DMS53 (cell line): ENCODE results near the gene DCAF11.

Experiments
- DNase-seq: peaks from one replicate; lab custom pipeline; 2025; lab: John Stamatoyannopoulos, UW

Gene DCAF11

DNA sequence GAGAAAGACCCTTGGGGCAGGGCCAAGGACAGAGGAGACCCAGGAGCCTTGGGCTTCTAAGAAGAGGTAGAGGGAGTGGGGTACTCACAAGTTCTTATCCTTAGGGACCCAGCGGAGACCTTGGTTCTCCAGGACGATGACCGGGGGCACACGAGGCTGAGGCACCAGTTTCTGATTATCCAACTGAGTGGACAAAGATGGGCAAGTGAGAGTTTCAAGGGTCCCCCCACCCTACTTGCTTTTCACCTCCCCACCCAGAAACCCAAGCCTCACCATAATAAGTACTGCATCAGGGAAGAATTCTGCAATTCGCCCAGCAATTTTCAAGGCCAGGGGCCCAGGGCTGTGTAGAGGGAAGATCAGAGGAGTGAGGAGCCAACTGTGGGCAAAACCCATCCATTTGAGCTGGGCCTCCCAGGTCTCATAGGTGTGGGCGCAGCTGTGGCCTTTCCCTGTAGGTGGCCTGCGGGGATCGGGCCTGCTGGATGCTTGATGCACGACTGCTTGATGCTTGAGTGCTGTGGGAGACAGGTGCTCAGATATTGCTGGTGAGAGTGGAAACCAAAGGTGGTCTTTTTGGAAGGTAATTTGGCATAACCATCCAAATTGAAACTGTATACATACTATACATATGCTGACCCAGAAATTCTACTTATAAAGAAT, 24.8 kb downstream of the DCAF11 start:
- DNase-seq, result peak; percentile 37

DNA sequence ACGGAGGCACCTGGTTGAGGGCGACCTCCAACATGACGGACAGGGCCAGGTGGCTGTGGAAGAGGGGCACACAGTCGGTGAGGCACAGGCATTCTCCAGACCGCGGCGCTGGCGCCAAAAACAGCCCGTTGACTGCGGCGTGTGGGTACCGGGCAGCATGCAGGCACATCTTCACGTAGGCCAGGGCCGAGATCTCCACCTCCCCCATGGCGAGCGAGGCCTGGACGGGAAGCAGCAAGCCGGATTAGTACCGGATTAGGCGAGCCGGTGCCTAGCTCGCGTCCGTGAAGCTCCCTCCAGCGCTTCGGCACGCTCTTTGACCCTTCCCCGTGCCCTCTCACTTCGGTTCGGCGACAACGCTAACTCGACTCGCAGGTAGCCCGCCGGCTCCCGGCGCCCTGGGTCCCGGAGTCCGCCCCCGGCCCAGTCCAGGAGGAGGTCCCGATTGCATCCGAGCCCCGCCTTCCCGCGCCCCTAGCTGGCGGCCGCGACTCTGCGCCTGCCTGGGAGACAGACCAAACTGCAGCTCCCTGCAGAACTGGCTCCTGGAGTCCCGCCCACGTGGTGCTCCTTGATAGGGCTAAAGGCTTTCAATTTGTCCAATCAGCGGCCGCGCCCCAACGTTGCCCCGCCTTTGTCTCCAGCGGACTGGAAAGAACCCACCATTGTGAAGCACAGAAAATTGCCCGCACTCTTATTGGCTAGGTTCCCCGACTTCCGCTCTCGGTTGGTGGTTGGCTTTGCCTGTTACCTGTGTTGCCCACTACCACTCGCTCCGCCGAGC, 26.7 kb downstream of the DCAF11 start, which contains the start of gene EMC9:
TSS of gene EMC9 (minus strand) at position 495 of the 784 bp plus-strand sequence. CDS start at position 208, 287 bp downstream.
- DNase-seq, result peak; percentile 99

DNA sequence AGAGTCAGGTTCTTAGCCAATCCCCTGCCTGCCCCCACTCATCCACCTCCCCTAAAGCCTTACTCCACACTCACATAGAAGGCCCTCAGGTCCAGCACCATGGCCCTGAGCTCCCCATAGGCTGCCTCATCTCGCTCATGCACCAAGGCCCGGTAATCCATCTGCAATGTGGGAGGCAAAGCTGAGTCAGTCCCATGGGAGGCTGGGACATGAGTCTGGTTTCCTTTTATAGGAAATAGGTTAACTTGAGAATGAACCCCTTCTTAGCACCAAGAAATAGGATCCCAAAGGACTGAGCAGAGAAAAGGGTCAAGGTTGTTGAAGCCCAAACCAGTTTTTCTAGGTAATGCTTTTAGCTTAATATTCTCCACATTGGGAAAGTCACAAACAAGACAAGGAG, 28.9 kb downstream of the DCAF11 start:
- DNase-seq, result no peak

DNA sequence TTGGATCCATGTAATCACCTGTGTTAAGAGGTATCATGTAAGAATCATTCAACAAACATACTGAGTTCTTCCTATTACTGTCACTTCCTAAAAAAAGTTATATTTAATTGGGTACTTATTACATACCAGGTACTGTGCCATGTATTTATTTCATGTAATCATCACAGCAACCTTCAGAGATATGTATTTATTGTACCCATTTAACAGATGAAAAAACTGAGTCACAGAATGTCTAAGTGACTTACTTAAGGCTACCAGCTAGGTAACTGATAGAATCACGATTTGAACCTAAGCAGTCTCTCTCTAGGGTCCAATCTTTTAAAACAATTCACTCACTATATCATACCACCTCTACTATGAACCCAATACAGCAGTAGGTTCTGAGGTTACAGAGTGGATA, 29.9 kb downstream of the DCAF11 start:
- no peak for DNase-seq

DNA sequence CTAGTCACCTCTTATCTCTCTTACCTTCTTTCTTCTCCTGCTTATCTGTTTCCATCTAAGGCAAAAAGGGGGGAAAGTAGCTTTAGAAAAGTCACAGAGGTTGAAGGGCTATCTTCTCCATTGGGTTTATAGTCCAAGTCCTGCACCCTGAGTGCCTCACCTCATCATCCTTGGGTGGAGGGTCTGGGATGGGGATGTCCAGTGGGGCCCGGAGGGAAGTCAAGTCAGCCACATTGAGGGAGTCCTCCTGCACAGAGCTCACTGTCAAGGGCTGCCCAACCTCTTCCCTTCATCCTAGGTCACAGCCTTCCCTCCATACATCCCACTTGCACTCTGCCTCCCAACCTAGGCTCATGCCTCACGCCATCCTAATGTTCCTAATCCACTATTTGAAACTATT, 30.6 kb downstream of the DCAF11 start:
- no peak for DNase-seq

DNA sequence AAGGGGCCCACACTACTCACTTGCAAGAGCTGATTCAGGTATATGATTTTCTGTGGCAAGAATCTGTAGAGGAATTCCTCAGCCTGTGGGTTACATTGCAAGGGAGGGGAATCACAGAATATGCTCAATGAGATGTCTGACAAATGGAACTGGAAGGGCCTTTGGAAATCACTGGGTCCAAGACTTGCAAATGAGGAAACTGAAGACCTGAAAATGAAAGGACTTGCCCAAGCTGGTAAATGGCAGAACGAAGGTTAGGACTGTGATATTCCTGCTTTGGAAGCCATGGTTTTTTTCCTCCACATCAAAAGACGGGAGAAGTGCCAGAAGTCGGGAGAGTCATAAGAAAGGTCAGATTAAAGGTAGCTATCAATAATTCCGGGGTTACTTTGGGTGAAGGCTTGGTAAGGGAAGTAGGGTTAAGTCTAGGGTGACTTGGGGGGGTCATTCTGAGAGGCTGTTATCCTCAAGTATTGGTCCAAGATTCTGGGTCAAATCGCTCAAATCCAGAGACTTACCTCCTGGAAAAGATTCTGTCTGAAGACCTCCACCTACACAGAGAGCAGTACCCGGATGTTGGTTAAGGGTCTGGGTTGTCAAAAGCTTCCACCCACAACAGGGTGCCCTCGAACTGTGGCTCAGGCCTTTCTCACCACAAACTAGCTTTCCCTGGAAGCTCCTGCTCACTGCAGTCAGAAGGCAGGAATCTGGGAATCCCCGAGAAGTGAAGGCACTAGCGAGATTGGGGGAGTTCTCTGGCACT, 31.3 kb downstream of the DCAF11 start:
- DNase-seq, result no peak

DNA sequence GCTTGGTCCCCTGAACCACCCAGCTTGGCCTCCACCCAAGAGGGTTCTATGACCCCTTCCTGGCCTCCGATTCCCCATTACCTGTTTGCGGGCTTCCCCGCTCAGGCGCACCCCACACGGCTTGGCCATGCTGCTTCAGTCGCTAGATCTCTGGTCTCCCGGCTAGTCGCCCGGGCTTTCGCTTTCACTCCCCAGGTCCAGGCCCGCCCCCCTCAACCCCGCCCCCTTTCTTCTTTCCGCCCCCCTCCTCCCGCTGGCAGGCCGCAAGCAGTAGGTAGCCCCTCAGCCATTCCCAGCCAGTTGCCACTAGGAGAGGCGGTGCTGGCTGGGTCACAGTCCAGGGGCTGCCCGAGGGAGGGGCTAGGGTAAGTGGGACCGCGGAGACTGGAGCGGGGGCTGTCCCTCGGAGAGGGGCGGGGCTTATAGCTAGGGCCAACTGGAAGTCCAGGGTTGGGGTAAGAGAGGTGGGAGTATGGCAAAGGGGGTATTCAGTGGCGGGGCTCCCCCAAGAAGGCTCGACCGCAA, 31.9 kb downstream of the DCAF11 start, which contains the start of gene PSME2:
TSS of gene PSME2 (minus strand) at position 158 of the 525 bp plus-strand sequence. CDS start at position 129, 29 bp downstream.
- DNase-seq, result peak; percentile 96

DNA sequence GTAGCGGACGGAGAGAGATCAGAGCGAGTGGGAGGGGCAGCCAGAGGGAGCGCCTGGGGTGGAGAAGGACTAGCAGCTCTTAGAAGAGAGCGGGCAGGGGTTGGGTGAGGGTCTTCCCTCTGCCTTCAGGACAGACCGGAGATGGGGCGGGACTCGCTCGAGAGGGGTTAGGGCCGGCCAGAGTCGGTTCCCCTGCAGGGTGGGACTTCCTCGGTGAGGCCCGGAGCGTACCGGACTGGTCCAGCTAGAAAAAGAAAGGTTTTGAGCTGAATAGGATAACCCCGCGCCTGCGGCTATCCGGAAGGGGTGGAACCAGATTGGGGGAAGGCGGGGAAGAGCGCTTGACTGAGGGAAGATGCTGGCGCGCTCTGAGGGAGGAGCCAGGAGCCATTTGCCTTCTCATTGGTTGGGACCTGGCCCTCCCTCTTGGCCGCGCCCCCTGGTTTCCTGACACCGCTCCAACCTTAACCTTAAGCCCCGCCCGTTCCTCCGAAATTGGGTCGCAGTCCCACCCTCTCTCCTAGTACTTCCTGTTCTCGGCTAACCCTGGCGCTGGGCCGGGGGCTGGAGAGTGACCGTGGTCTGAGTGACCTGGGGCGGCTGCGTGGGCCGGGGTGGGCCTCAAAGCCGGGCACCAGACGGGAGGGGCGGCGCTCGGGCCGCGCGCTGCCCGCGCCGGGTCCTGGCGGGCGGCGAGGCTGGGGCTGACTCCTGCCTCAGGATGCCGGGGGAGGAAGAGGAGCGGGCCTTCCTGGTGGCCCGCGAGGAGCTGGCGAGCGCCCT, 32.6 kb downstream of the DCAF11 start, which contains the start of gene RNF31:
TSS of gene RNF31 (plus strand) at position 521 of the 783 bp plus-strand sequence. CDS start at position 722, 201 bp downstream.
- peak; percentile 97 for DNase-seq

DNA sequence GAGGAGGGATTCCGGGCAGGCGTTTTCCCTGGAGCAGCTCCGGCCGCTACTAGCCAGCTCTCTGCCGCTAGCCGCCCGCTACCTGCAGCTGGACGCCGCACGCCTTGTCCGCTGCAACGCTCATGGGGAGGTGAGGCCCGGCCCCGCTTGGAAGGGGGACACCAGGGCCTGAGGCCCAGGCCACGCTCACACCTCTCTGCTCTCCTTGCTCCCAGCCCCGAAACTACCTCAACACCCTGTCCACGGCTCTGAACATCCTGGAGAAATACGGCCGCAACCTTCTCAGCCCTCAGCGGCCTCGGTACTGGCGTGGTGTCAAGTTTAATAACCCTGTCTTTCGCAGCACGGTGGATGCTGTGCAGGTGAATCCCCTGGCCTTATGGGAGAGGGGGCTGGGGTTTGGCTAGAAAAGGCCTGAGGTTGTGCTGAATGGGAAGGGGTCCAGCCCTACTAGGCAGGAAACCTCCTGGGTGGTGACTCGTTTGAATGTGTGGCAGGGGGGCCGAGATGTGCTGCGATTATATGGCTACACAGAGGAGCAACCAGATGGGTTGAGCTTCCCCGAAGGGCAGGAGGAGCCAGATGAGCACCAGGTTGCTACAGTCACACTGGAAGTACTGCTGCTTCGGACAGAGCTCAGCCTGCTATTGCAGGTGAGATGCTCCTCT, 33.3 kb downstream of the DCAF11 start:
- peak; percentile 59 for DNase-seq

DNA sequence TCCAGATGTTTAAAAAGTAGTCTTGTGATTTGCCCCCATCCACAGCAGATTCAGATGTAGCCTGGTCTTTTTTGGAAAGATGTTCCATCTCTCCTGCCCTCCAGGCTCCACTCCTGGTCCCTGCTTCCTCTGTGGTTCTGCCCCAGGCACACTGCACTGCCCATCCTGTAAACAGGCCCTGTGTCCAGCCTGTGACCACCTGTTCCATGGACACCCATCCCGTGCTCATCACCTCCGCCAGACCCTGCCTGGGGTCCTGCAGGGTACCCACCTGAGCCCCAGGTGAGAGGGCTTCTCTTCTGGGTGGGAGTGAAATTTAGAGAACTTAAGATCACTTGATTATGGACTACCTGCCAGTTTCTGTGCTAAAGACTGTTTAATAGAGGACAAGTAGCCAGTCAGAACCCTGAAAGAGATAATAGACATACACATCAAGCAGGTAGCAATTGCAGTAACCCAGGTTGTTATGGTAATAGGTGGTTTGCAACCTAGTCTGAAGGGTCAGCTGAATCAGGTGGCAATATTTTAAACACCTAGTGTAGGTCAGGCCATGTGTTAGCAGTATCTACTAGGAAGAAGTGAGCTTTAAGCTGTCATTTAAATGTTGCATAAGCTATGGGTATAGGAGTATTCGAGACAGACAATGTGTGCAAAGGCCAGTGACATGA, 34.9 kb downstream of the DCAF11 start:
- DNase-seq, result no peak

DNA sequence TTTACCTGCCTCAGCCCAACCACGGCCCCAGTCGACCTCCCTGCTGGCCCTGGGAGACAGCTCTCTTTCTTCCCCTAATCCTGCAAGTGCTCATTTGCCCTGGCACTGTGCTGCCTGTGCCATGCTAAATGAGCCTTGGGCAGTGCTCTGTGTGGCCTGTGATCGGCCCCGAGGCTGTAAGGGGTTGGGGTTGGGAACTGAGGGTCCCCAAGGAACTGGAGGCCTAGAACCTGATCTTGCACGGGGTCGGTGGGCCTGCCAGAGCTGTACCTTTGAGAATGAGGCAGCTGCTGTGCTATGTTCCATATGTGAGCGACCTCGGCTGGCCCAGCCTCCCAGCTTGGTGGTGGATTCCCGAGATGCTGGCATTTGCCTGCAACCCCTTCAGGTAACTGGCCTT, 35.5 kb downstream of the DCAF11 start:
- DNase-seq, result no peak

DNA sequence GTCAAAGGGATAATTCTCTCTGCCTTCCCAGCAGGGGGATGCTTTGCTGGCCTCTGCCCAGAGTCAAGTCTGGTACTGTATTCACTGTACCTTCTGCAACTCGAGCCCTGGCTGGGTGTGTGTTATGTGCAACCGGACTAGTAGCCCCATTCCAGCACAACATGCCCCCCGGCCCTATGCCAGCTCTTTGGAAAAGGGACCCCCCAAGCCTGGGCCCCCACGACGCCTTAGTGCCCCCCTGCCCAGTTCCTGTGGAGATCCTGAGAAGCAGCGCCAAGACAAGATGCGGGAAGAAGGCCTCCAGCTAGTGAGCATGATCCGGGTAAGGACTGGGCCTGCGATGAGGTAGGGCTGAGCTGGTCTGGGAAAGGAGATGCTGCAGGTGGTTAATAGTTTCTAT, 36.0 kb downstream of the DCAF11 start:
- no peak for DNase-seq

DNA sequence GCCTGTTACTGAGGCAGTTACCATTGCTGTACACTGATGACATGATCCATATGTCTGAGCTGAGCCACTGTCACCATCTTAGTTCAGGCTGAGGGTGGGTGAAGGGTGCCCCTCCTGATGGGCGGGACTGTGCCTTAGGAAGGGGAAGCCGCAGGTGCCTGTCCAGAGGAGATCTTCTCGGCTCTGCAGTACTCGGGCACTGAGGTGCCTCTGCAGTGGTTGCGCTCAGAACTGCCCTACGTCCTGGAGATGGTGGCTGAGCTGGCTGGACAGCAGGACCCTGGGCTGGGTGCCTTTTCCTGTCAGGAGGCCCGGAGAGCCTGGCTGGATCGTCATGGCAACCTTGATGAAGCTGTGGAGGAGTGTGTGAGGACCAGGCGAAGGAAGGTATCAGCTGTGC, 36.4 kb downstream of the DCAF11 start:
- DNase-seq, result no peak

DNA sequence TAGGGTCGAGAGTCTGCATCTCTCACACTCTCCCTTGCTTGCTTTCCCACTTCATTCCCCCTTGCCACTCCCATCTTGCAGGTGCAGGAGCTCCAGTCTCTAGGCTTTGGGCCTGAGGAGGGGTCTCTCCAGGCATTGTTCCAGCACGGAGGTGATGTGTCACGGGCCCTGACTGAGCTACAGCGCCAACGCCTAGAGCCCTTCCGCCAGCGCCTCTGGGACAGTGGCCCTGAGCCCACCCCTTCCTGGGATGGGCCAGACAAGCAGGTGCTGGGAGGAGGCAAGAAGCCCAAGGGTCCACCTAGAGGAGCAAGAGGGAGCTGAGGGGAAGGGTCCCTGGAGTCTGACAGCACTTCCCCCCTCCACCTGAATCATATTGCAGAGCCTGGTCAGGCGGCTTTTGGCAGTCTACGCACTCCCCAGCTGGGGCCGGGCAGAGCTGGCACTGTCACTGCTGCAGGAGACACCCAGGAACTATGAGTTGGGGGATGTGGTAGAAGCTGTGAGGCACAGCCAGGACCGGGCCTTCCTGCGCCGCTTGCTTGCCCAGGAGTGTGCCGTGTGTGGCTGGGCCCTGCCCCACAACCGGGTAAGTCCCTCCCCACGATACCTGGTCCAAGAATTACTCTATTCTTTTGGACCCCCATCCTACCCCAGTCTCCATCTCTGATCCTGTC, 37.0 kb downstream of the DCAF11 start:
- DNase-seq, result no peak

DNA sequence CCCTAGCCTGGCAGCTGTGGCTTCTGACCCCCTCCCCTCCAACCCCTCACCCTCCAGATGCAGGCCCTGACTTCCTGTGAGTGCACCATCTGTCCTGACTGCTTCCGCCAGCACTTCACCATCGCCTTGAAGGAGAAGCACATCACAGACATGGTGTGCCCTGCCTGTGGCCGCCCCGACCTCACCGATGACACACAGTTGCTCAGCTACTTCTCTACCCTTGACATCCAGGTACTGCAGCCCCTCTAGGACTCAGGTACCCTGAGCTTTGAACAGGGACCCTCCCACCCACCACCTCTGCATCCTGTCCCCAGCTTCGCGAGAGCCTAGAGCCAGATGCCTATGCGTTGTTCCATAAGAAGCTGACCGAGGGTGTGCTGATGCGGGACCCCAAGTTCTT, 40.5 kb downstream of the DCAF11 start:
- DNase-seq, result no peak

DNA sequence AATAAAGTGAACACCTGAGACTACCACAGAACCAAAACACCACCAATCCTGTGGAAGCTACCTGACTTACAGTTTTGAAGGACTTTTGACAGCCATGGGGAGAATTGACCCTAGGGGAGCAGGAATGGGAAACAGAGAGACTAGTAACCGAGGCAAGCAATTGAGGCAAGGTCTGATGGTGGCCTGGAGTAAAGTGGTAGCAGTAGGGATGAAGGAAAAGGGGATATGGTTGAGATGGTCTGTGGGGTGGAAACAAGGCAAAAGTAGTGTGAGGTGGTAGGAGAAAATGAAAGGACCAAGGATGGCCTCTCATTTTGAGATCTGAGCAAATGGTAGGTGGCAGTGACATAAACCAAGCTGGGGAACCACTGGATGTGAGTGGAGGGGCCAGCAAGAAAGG, 42.3 kb downstream of the DCAF11 start:
- DNase-seq, result no peak

DNA sequence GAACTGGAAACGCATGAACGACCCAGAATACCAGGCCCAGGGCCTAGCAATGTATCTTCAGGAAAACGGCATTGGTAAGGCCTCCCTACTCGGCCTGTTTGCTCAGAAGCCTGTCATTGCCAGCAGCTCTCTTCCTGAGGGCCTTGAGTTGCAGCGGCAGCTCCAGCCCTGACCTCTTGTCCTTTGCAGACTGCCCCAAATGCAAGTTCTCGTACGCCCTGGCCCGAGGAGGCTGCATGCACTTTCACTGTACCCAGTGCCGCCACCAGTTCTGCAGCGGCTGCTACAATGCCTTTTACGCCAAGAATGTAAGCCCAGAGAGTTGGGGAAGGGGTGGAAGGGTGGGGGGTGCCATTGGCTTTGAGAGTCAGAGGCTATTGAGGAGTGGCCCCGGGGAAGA, 42.8 kb downstream of the DCAF11 start:
- no peak for DNase-seq

DNA sequence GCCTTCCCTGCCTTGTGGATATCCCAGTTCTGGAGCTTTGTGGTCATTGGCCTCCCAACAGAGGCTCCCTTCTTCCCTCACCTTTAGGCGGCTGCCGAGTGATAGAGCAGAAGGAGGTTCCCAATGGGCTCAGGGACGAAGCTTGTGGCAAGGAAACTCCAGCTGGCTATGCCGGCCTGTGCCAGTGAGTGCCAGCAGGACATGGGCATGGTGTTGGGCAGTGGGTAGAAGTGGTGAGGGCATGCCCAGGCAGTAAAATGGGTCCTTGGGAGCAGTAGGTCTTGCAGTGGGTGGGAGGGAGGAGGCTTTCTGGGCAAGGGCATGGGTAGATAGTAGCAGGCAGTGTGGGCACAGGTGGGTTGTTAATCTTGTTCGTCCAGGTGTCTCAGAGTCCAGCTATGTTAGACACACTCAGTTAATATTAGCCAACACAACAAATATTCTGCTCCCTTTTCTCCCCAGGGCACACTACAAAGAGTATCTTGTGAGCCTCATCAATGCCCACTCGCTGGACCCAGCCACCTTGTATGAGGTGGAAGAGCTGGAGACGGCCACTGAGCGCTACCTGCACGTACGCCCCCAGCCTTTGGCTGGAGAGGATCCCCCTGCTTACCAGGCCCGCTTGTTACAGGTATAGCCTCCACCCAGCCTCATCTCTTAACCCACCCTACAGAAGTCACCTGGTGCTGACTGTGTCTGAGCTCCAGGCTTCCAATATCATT, 45.4 kb downstream of the DCAF11 start:
- DNase-seq, result no peak

DNA sequence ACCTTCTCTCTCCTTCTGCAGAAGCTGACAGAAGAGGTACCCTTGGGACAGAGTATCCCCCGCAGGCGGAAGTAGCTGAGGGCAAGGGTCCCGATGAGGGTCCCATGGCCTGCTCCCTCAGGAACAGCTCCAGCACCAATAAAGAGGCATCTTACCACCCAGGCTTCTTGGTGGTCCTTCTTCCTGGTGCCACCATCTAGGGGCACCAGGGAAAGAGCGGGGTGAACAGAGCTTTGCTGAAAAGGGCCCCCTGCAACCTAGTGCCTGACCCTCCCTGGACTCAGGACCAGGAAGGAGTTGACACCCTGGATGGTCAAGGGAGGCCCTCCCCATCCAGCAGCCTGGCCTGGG, 45.9 kb downstream of the DCAF11 start:
- DNase-seq, result no peak
